ENCODE results near the gene LDLRAD1.

LDLRAD1 gene

DNA sequence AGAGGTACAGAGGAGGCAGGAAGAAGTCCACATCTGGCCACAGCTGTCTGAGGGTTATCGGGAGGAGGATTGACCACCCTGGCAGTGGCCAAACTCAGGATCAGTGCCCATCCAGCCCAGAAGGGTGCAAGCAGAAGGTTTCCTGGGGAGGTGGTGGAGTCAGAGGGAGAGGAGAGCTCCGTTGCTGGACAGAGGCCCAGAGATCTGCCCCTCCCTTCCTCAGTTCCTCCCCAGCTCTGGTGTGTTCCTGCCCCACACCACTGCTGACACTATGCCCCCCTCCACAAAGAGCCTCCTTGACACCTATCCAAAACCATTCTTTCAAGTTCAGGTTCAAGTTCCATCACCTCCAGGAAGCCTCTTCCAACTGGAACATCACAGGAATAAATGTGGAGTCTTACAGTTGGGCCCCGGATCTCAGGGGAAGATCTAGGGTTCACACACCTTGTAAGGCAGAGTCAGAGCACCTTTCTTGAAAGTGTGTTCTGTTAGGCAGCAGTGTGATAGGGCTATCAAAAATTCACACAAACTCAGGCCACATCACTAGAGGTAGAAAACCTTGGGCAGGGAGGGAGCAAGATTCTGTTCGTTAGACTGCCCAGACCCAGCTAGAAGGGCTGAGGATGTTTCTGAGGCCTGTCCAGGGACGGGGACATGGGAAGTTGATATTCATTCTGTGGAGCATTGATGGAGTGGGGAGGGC is 7.4 kb downstream of the LDLRAD1 start:
- TF ChIP-seq ZBTB7A (IDR thresholded peaks at IDR 0.05; ENCODE audit: low read depth), result no peak
- TF ChIP-seq RAD21 (IDR thresholded peaks at IDR 0.05; ENCODE audit: low read depth), result no peak

DNA sequence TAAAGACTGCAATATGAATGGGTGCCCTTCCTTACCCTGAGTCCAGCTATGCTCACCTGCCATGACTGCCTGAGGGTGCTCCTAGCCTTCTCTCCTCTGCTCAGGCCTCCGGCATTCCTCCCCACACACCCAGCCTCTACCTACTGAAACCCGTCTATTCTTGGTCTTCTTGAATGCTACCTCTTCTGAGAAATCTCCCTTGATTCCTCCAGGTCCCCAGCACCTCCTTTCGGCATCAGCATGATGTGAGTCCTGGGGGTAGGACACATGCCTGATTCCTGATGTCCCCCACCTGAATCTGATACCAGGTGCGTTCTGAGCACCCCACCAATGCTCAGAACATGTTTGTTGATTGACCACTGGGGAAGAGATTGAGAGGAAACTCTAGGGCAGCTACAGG is 8.6 kb downstream of the LDLRAD1 start:
- TF ChIP-seq FOXM1 (IDR thresholded peaks at IDR 0.05; ENCODE audit: borderline replicate concordance, low read depth) (no peak), ZBTB7A (IDR thresholded peaks at IDR 0.05; ENCODE audit: low read depth) (no peak), TEAD4 (IDR thresholded peaks at IDR 0.05) (no peak), EGR1 (IDR thresholded peaks at IDR 0.05) (no peak), TCF12 (IDR thresholded peaks at IDR 0.05; ENCODE audit: low read depth) (no peak), CEBPB (IDR thresholded peaks at IDR 0.05) (no peak), NFIC (IDR thresholded peaks at IDR 0.05) (no peak), CREB1 (IDR thresholded peaks at IDR 0.05; ENCODE audit: low read depth) (no peak), YY1 (IDR thresholded peaks at IDR 0.05; ENCODE audit: low read depth) (no peak)
- TF ChIP-seq, protein P1, sequence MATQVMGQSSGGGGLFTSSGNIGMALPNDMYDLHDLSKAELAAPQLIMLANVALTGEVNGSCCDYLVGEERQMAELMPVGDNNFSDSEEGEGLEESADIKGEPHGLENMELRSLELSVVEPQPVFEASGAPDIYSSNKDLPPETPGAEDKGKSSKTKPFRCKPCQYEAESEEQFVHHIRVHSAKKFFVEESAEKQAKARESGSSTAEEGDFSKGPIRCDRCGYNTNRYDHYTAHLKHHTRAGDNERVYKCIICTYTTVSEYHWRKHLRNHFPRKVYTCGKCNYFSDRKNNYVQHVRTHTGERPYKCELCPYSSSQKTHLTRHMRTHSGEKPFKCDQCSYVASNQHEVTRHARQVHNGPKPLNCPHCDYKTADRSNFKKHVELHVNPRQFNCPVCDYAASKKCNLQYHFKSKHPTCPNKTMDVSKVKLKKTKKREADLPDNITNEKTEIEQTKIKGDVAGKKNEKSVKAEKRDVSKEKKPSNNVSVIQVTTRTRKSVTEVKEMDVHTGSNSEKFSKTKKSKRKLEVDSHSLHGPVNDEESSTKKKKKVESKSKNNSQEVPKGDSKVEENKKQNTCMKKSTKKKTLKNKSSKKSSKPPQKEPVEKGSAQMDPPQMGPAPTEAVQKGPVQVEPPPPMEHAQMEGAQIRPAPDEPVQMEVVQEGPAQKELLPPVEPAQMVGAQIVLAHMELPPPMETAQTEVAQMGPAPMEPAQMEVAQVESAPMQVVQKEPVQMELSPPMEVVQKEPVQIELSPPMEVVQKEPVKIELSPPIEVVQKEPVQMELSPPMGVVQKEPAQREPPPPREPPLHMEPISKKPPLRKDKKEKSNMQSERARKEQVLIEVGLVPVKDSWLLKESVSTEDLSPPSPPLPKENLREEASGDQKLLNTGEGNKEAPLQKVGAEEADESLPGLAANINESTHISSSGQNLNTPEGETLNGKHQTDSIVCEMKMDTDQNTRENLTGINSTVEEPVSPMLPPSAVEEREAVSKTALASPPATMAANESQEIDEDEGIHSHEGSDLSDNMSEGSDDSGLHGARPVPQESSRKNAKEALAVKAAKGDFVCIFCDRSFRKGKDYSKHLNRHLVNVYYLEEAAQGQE (IDR thresholded peaks at IDR 0.05; ENCODE audit: low read depth), result no peak
- TF ChIP-seq, protein P2, sequence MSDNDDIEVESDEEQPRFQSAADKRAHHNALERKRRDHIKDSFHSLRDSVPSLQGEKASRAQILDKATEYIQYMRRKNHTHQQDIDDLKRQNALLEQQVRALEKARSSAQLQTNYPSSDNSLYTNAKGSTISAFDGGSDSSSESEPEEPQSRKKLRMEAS (IDR thresholded peaks at IDR 0.05), result no peak

DNA sequence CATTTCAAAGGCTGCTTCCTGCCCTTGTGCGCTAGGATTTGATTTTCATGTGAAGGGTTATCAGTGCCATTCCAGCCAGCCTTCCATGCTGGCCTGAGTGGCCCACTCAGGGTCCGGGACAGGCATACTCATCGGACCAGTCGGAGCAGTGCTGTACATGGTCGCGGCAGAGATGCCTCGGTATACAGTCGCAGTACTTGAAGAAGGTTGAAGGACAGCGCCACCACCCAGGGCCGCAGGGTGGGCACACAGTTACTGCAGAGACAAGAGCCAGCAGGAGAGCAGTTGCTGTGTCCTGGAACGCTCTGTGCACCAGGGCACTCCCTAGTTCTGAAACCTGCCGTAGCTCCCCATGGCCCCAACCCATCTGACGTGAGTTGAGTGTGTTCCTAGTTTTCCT is 9.1 kb downstream of the LDLRAD1 start:
- TF ChIP-seq NFIC (IDR thresholded peaks at IDR 0.05) (no peak), TEAD4 (IDR thresholded peaks at IDR 0.05) (no peak), CEBPB (IDR thresholded peaks at IDR 0.05) (no peak), EP300 (IDR thresholded peaks at IDR 0.05; ENCODE audit: borderline replicate concordance) (no peak)

DNA sequence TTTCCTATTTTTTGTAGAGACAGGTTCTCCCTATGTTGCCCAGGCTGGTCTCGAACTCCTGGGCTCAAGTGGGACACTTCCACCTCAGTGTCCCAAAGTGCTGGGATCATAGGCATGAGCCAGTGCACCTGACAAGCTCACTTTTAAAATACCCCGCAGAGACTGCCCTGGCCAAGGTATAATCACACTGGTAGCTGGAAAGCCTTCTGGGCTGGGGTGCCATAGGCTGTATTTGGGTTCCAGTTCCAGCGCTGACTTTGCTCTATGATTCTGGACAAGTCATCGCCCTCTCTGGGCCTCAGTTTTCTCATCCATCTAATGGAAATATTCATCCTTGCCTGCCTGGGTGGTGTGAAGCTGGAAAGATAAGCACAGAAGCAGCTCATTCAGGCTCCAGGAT is 10.4 kb downstream of the LDLRAD1 start:
- TF ChIP-seq ZBTB7A (IDR thresholded peaks at IDR 0.05; ENCODE audit: low read depth) (no peak), EGR1 (IDR thresholded peaks at IDR 0.05) (no peak), YY1 (IDR thresholded peaks at IDR 0.05; ENCODE audit: low read depth) (no peak), TAF1 (IDR thresholded peaks at IDR 0.05; ENCODE audit: low read depth) (no peak), EP300 (IDR thresholded peaks at IDR 0.05; ENCODE audit: borderline replicate concordance) (no peak), CREB1 (IDR thresholded peaks at IDR 0.05; ENCODE audit: low read depth) (no peak), TCF12 (IDR thresholded peaks at IDR 0.05; ENCODE audit: low read depth) (no peak), CEBPB (IDR thresholded peaks at IDR 0.05) (no peak), RAD21 (IDR thresholded peaks at IDR 0.05; ENCODE audit: low read depth) (no peak), TEAD4 (IDR thresholded peaks at IDR 0.05) (no peak)
- TF ChIP-seq, protein P3, sequence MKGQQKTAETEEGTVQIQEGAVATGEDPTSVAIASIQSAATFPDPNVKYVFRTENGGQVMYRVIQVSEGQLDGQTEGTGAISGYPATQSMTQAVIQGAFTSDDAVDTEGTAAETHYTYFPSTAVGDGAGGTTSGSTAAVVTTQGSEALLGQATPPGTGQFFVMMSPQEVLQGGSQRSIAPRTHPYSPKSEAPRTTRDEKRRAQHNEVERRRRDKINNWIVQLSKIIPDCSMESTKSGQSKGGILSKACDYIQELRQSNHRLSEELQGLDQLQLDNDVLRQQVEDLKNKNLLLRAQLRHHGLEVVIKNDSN (IDR thresholded peaks at IDR 0.05), result no peak
- TF ChIP-seq, protein P2 (IDR thresholded peaks at IDR 0.05), result no peak

DNA sequence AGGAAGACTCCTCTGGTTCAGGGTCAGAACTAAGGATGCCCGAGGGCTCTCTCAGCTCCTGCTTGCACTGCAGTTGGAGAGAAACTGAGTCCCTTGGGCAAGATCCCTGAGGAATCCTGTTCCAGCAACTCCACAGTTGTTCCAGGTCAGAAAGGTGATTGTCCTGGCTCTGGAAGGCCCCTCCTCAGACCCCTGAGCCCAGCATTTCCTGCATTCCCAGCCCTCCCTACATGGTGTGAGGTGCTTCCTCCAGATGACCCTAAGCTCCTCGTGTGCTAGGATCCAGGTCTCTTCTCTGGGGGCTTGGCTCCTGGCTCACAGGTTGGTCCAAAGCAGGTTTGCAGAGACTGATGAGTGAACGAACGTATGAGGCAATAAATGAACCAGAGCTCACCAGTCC is 11.5 kb downstream of the LDLRAD1 start:
- TF ChIP-seq TCF12 (IDR thresholded peaks at IDR 0.05; ENCODE audit: low read depth) (no peak), CREB1 (IDR thresholded peaks at IDR 0.05; ENCODE audit: low read depth) (no peak), EP300 (IDR thresholded peaks at IDR 0.05; ENCODE audit: borderline replicate concordance) (no peak)

DNA sequence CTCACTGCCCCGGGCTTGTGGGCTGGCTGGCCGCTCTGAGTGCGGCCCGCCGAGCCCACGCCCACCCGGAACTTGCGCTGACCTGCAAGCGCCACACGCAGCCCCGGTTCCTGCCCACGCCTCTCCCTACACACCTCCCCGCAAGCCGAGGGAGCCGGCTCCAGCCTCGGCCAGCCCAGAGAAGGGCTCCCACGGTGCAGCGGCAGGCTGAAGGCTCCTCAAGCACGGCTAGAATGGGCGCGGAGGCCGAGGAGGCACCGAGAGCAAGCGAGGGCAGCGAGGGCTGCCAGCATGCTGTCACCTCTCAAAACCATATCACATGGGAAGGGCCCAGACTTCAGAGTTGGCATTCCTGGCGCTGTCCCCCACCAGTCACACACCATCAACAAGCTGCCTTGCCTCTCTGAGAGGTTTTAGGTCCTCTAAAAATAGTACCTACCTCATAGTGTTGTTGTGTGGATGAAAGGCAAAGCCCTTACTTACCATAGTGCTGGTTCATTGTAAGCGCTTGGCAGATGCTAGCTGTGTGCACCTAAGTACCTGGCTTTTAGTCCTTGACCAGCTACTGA is 13.4 kb downstream of the LDLRAD1 start:
- no peak for TF ChIP-seq EGR1 (IDR thresholded peaks at IDR 0.05)
- TF ChIP-seq, protein P1 (IDR thresholded peaks at IDR 0.05; ENCODE audit: low read depth), result no peak
- no peak for TF ChIP-seq TAF1 (IDR thresholded peaks at IDR 0.05; ENCODE audit: low read depth)
- no peak for TF ChIP-seq EP300 (IDR thresholded peaks at IDR 0.05; ENCODE audit: borderline replicate concordance)
- TF ChIP-seq TCF12 (IDR thresholded peaks at IDR 0.05; ENCODE audit: low read depth), result no peak
- no peak for TF ChIP-seq RAD21 (IDR thresholded peaks at IDR 0.05; ENCODE audit: low read depth)
- no peak for TF ChIP-seq ZBTB7A (IDR thresholded peaks at IDR 0.05; ENCODE audit: low read depth)
- TF ChIP-seq, protein P3 (IDR thresholded peaks at IDR 0.05), result no peak
- TF ChIP-seq CREB1 (IDR thresholded peaks at IDR 0.05; ENCODE audit: low read depth), result no peak
- TF ChIP-seq CEBPB (IDR thresholded peaks at IDR 0.05), result no peak
- TF ChIP-seq, protein P2 (IDR thresholded peaks at IDR 0.05), result no peak
- no peak for TF ChIP-seq TEAD4 (IDR thresholded peaks at IDR 0.05)
- no peak for TF ChIP-seq NFIC (IDR thresholded peaks at IDR 0.05)
- TF ChIP-seq FOXM1 (IDR thresholded peaks at IDR 0.05; ENCODE audit: borderline replicate concordance, low read depth), result no peak

All from Ishikawa (cell line).